Smooth muscle cell (in vitro differentiated cells): ENCODE measurements around the gene CCDC197. TPM values are rescaled to one million over a fixed set of nuclear protein-coding genes. Genes with fewer than 3 reads are reported as not detected.

Experiments
- DNase-seq: peaks from one replicate; lab custom pipeline; 2025; ENCODE audit not compliant: unreplicated experiment; lab: John Stamatoyannopoulos, UW
- H2AFZ ChIP-seq: fragments of 200-600 bp; sonication (generic); 2 replicates; pipeline ENCODE4 v1.6.0; 2016; ENCODE audit warnings: antibody characterized with exemption, low read depth, mild to moderate bottlenecking
- H3F3A ChIP-seq: fragments of 200-600 bp; sonication (generic); 2 replicates; pipeline ENCODE4 v1.6.0; 2017; ENCODE audit warnings: antibody characterized with exemption, low read depth
- H3K27ac ChIP-seq: fragments of 200-600 bp; sonication (generic); 2 replicates; pipeline ENCODE4 v1.5.1; 2016; ENCODE audit warnings: low read depth, mild to moderate bottlenecking
- H3K27me3 ChIP-seq: fragments of 200-600 bp; sonication (generic); 2 replicates; pipeline ENCODE4 v1.6.1; 2016; ENCODE audit warnings: low read depth, mild to moderate bottlenecking
- H3K36me3 ChIP-seq: fragments of 200-600 bp; sonication (generic); 2 replicates; pipeline ENCODE4 v1.5.1; 2016; ENCODE audit warnings: low read depth
- H3K4me1 ChIP-seq: fragments of 200-600 bp; sonication (generic); 2 replicates; pipeline ENCODE4 v1.5.1; 2016; ENCODE audit warnings: low read depth
- H3K4me2 ChIP-seq: fragments of 200-600 bp; sonication (generic); 2 replicates; pipeline ENCODE4 v1.6.0; 2016; ENCODE audit warnings: mild to moderate bottlenecking
- H3K4me3 ChIP-seq: fragments of 200-600 bp; sonication (generic); 2 replicates; pipeline ENCODE4 v1.5.1; 2016; ENCODE audit warnings: mild to moderate bottlenecking
- H3K79me2 ChIP-seq: fragments of 200-600 bp; sonication (generic); 2 replicates; pipeline ENCODE4 v1.6.0; 2016; ENCODE audit warnings: low read depth, mild to moderate bottlenecking
- H3K9ac ChIP-seq: fragments of 200-600 bp; sonication (generic); 2 replicates; pipeline ENCODE4 v1.6.0; 2016; ENCODE audit warnings: low read depth
- H3K9me3 ChIP-seq: fragments of 200-600 bp; sonication (generic); replicated peaks from 2 replicates; pipeline ENCODE4 v1.5.1; 2016; ENCODE audit warnings: low read depth
- H4K20me1 ChIP-seq: fragments of 200-600 bp; sonication (generic); 2 replicates; pipeline ENCODE4 v1.6.0; 2016; ENCODE audit warnings: low read depth
- CTCF ChIP-seq: fragments of 200-600 bp; sonication (generic); IDR thresholded peaks from 2 replicates; pipeline ENCODE4 v1.5.1; 2017; ENCODE audit warnings: borderline replicate concordance, mild to moderate bottlenecking, antibody characterized with exemption; ENCODE audit not compliant: insufficient read depth, poor library complexity, severe bottlenecking
- WGBS: methylation state at CpG from one replicate; pipeline ENCODE4 v1.1.7; 2016; ENCODE audit warnings: low lambda C conversion rate; 5-methylcytosine and 5-hydroxymethylcytosine counted together
- polyA plus RNA-seq: library from polyadenylated mRNA; unstranded; fragments of >200 nt; fragmentation: Nextera tagmentation; extraction: Ambion mirVana; gene quantifications from 2 replicates; pipeline ENCODE4 v1.2.1, GENCODE V29; 2016
- total RNA-seq: library from RNA; depleted of rRNA; stranded (reverse); fragments of >200 nt; gene quantifications from 2 replicates; pipeline ENCODE4 v1.2.3, GENCODE V29; 2014

CCDC197 gene
- total and polyA plus RNA-seq, 2 experiments from 2014 or later, result not detected

- no peaks in the 10 kb centered on the region for H3K4me1 ChIP-seq
- DNase-seq, result no peak
- no peaks in the 10 kb centered on the region for H3K9me3 ChIP-seq
- no peaks in the 10 kb centered on the region for H3K79me2 ChIP-seq
- no peaks in the 10 kb centered on the region for H3K36me3 ChIP-seq
- no peaks in the 10 kb centered on the region for H4K20me1 ChIP-seq
- no peak overlapping the region for H2AFZ ChIP-seq
- WGBS, result 53% methylated on average over 26 of the region's 26 CpGs
- TF ChIP-seq CTCF, result peak; percentile 98
- no peaks in the 10 kb centered on the region for H3F3A ChIP-seq
- no peak overlapping the region for H3K4me3 ChIP-seq
- no peak overlapping the region for H3K27ac ChIP-seq
- H3K9ac ChIP-seq, result no peak overlapping the region
- H3K27me3 ChIP-seq, result peaks cover 4% of the 10 kb centered on the region
- H3K4me2 ChIP-seq, result no peak overlapping the region
Observed at GRCh38 chr14:94001501-94002396, 4.6 kb downstream of the CCDC197 start.

- Histone ChIP-seq H2AFZ (no peak overlapping the region), H3F3A (no peaks in the 10 kb centered on the region), H3K79me2 (no peaks in the 10 kb centered on the region), H3K4me3 (no peak overlapping the region), H3K9ac (no peak overlapping the region), H3K27me3 (peaks cover 4% of the 10 kb centered on the region), H4K20me1 (no peaks in the 10 kb centered on the region), H3K27ac (no peak overlapping the region), H3K4me2 (no peak overlapping the region), H3K4me1 (no peaks in the 10 kb centered on the region), H3K9me3 (no peaks in the 10 kb centered on the region), H3K36me3 (no peaks in the 10 kb centered on the region)
- 92% methylated on average over 4 of the region's 4 CpGs for WGBS
- no peak for DNase-seq
- TF ChIP-seq CTCF, result no peak
Observed at GRCh38 chr14:94003397-94003796, 6.3 kb downstream of the CCDC197 start.

DNA sequence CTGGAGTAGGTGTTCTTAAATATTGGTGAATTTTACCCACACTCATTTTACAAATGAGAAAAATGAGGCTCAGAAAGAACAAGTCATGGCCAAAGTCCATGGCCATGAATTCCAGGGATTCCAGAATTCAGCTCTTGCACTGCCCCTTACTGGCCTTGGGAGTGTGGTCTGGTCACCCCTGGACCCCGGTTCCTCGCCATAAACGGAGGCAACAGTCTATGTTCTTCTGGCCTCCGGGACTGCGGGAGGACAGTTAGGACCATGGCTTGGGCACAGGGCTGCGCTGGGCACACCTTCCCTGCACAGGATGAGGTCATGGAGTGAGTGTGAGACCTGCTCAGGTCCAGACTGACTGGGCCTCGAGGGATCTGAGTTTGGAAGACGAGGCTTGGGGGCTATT is 6.9 kb downstream of the CCDC197 start:
- no peak for TF ChIP-seq CTCF
- WGBS, result 88% methylated on average over 8 of the region's 8 CpGs

More for the DNA sequence above, 6.9 kb downstream of the CCDC197 start:
- no peak overlapping the region for H2AFZ ChIP-seq
- no peaks in the 10 kb centered on the region for H3K79me2 ChIP-seq
- no peak overlapping the region for H3K4me2 ChIP-seq
- no peak overlapping the region for H3K4me3 ChIP-seq
- DNase-seq, result no peak
- no peak overlapping the region for H3K27ac ChIP-seq
- H3K4me1 ChIP-seq, result no peaks in the 10 kb centered on the region
- H3K36me3 ChIP-seq, result no peaks in the 10 kb centered on the region
- no peaks in the 10 kb centered on the region for H3F3A ChIP-seq
- no peaks in the 10 kb centered on the region for H3K9me3 ChIP-seq
- H4K20me1 ChIP-seq, result no peaks in the 10 kb centered on the region
- no peak overlapping the region for H3K9ac ChIP-seq
- H3K27me3 ChIP-seq, result peaks cover 4% of the 10 kb centered on the region
